Vagina (tissue), 2 donors: ENCODE data around the gene METTL23. TPM values are rescaled to one million over a fixed set of nuclear protein-coding genes. Genes with fewer than 3 reads are reported as not detected.

Source experiments
- DNase-seq, 2 donors: peaks; one replicate each; pipeline ENCODE4 v3.0.0-alpha.2; 2017; ENCODE audit errors: extremely low spot score in 2 of 2
- H3K27ac ChIP-seq: fragments of 200-600 bp; sonication (generic); one replicate; pipeline ENCODE4 v1.5.1; 2019
- H3K27me3 ChIP-seq: fragments of 200-600 bp; sonication (generic); one replicate; pipeline ENCODE4 v1.5.1; 2019
- H3K36me3 ChIP-seq, 2 donors: fragments of 200-600 bp; sonication (generic); one replicate each; pipeline ENCODE4 v1.5.1; 2017 to 2019
- H3K4me1 ChIP-seq: fragments of 200-600 bp; sonication (generic); one replicate; pipeline ENCODE4 v1.5.1; 2019
- H3K4me3 ChIP-seq, 2 donors: fragments of 200-600 bp; sonication (generic); 1 replicate in 1 of 2; 2 replicates in 1 of 2; pipeline ENCODE4 v1.5.1; 2016 to 2019
- H3K9me3 ChIP-seq: fragments of 200-600 bp; sonication (generic); one replicate; pipeline ENCODE4 v1.5.1; 2019
- POLR2A ChIP-seq, 2 donors: fragments of 450-650 bp; IDR thresholded peaks; one replicate each; pipeline ENCODE4 v1.6.1; 2017; ENCODE audit warnings: antibody characterized with exemption in 2 of 2, mild to moderate bottlenecking in 2 of 2, moderate library complexity in 2 of 2
- POLR2AphosphoS5 ChIP-seq, 2 donors: sonication (generic); formaldehyde crosslinking; IDR thresholded peaks; one replicate each; pipeline ENCODE4 v1.9.0; 2017; ENCODE audit warnings: antibody characterized with exemption in 2 of 2, mild to moderate bottlenecking in 2 of 2, low read depth in 1 of 2; ENCODE audit not compliant: insufficient read depth in 1 of 2
- intact Hi-C: fragments of 100-400 bp; cut with DNase I; formaldehyde crosslinking; loops from one replicate; pipeline ENCODE4 v1.15.1; 2023
- total RNA-seq: library from RNA; depleted of rRNA; stranded (reverse); fragments of >200 nt; gene quantifications from one replicate; pipeline ENCODE4 v1.2.3, GENCODE V29; 2016
- TF ChIP-seq, protein P1 (sequence below), 3 experiments: fragments of 450-650 bp in 2 of 3; fragments of 200-600 bp in 1 of 3; sonication (generic) in 1 of 3; IDR thresholded peaks; one replicate each; pipeline ENCODE4 v1.5.1; 2017 to 2019; ENCODE audit warnings: antibody characterized with exemption in 3 of 3, mild to moderate bottlenecking in 2 of 3, moderate library complexity in 2 of 3

METTL23 gene
- total RNA-seq, 1 donor from 2014 or later, result 20.9 TPM

DNA sequence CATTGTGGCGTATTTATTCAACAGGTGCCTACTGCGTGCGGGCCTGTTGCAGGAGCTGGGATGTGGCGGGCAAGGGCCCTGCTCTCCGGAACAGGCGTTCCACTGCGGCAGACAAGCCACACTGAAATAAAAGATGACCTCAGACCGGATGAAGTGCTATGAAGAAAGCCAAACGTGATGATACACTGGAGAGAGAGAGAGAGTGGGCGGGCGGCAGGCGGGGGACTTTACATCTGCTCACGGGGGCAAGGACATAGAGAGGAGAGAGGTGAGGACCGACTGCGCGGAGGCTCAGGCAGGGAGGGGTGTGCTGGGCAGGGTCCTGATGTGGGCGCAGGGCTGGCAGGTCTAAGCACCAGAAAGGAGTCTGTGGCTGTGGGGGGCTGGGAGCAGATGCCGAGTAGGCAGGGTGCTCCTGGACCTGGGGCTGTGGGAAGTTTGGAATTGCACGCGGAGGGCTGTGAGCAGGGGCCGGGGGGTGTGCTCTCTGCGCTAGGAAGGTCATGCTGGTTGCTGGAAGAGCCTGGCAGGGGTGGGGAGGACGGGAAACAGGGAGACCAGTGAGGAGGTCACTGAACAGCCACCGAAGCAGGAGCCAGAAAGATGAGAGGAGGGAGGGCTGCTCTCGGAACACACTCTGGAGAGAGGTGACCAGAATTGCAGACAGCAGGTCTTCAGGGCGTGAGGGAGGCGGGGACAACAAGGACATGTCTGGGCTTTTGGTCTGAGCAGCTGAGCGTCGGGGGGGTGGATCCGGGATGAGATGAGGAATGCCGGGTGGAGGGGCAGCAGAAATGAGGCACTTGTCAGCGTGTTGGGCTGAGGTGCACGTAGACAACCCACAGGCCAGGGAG lies 25.8 kb upstream of the METTL23 start:
- TF ChIP-seq POLR2A (IDR thresholded peaks at IDR 0.05) (no peak), POLR2AphosphoS5 (IDR thresholded peaks at IDR 0.05; ENCODE audit: insufficient read depth in 1 of 2, low read depth in 1 of 2) (peak; percentile 31 to 80)
- TF ChIP-seq, protein P1, sequence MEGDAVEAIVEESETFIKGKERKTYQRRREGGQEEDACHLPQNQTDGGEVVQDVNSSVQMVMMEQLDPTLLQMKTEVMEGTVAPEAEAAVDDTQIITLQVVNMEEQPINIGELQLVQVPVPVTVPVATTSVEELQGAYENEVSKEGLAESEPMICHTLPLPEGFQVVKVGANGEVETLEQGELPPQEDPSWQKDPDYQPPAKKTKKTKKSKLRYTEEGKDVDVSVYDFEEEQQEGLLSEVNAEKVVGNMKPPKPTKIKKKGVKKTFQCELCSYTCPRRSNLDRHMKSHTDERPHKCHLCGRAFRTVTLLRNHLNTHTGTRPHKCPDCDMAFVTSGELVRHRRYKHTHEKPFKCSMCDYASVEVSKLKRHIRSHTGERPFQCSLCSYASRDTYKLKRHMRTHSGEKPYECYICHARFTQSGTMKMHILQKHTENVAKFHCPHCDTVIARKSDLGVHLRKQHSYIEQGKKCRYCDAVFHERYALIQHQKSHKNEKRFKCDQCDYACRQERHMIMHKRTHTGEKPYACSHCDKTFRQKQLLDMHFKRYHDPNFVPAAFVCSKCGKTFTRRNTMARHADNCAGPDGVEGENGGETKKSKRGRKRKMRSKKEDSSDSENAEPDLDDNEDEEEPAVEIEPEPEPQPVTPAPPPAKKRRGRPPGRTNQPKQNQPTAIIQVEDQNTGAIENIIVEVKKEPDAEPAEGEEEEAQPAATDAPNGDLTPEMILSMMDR (IDR thresholded peaks at IDR 0.05), result no peak
- H3K9me3 ChIP-seq, result no peaks in the 10 kb centered on the region
- no peaks in the 10 kb centered on the region for H3K36me3 ChIP-seq
- peak overlapping the region; percentile 68 for H3K27ac ChIP-seq
- H3K4me3 ChIP-seq, result peak overlapping the region; percentile 23 to 35
- no peak for DNase-seq
- intact Hi-C loops, result no loop called here
- peaks cover 75% of the 10 kb centered on the region for H3K4me1 ChIP-seq
- H3K27me3 ChIP-seq, result no peaks in the 10 kb centered on the region

DNA sequence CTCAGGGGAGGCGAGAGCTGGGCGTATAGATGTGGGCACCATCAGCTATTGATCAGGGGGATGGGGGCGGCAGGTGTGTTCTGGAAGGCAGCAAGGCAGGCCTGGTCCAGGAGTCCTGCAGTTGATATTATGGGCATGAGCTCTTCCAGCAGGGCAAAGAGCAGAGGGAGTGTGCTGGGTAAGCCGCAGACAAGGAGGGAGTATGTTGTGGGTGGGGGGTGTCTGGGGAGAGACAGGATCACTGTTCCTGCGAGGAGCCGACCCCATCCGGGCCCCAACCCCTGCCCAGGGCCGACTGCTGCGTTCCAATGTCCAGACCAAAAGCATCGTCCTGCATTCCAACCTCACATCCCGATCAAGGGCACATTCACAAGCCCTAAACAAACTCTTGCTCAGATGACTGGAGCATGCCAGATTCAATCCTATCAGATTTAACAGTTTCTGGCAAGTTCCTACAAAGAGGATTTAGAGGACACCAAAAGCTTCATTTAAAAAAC lies 25.1 kb upstream of the METTL23 start:
- Histone ChIP-seq H3K4me1 (peaks cover 69% of the 10 kb centered on the region), H3K36me3 (no peaks in the 10 kb centered on the region), H3K27me3 (no peaks in the 10 kb centered on the region), H3K27ac (peak overlapping the region; percentile 68), H3K9me3 (no peaks in the 10 kb centered on the region), H3K4me3 (peak overlapping the region in 1 of 2 donors; percentile 35)
- TF ChIP-seq POLR2AphosphoS5 (IDR thresholded peaks at IDR 0.05; ENCODE audit: insufficient read depth in 1 of 2, low read depth in 1 of 2), result no peak
- no peak for TF ChIP-seq POLR2A (IDR thresholded peaks at IDR 0.05)
- no peak for DNase-seq
- intact Hi-C loops, result no loop called here

DNA sequence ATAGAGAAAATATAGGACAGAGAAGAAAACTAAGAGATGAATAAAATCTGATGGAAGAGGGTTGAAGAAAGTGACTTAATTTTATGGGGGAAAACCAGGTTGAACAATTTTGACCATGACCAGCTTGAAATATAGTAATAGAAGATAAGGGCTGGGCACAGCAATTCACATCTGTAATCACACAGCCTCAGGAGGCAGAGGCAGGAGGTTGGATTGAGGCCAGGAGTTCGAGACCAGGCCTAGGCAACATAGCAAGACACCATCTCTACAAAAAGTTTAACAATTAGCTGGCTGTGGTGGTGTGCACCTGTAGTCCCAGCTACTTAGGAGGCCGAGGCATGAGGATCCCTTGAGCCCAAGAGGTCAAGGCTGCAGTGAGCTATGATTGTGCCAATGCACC lies 24.6 kb upstream of the METTL23 start:
- DNase-seq, result no peak
- H3K36me3 ChIP-seq, result no peaks in the 10 kb centered on the region
- intact Hi-C loops, result no loop called here
- no peak overlapping the region for H3K4me3 ChIP-seq
- H3K27ac ChIP-seq, result peak overlapping the region; percentile 68
- H3K9me3 ChIP-seq, result no peaks in the 10 kb centered on the region
- H3K27me3 ChIP-seq, result no peaks in the 10 kb centered on the region
- TF ChIP-seq POLR2AphosphoS5 (IDR thresholded peaks at IDR 0.05; ENCODE audit: insufficient read depth in 1 of 2, low read depth in 1 of 2) (no peak), POLR2A (IDR thresholded peaks at IDR 0.05) (no peak)
- TF ChIP-seq, protein P1 (IDR thresholded peaks at IDR 0.05), result no peak
- H3K4me1 ChIP-seq, result peaks cover 66% of the 10 kb centered on the region

DNA sequence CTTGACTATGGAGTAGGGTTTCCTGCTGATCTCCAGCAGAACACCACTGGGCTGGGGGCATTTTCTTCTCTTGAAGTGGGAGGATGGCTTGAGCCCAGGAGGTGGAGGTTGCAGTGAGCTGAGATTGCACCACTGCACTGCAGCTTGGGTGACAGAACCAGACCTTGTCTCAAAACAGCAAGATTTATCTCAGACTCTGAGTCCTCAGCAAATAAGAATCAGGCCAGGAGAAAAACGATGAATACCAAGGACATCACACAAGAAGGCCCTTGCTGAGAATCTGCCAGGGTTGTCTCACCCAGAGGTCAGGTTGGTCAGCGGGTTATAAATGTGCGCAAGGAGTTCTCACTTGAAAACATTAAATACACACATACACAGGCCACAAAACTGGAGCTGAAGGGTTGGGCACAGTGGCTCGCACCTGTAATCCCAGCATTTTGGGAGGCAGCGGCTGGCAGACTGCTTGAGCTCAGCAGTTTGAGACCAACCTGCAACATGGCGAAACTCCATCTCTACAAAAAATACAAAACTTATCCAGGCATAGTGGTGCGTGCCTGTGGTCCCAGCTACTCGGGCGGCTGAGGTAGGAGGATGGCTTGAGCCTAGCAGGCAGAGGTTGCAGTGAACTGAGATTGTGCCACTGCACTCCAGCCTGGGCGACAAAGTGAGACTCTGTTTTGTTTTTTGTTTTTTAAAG lies 23.6 kb upstream of the METTL23 start:
- no peak for DNase-seq
- Histone ChIP-seq H3K9me3 (no peaks in the 10 kb centered on the region), H3K27me3 (no peaks in the 10 kb centered on the region), H3K4me1 (peaks cover 65% of the 10 kb centered on the region), H3K36me3 (no peaks in the 10 kb centered on the region), H3K4me3 (no peak overlapping the region), H3K27ac (no peak overlapping the region)
- TF ChIP-seq POLR2A (IDR thresholded peaks at IDR 0.05), result no peak
- TF ChIP-seq, protein P1 (IDR thresholded peaks at IDR 0.05), result no peak
- no peak for TF ChIP-seq POLR2AphosphoS5 (IDR thresholded peaks at IDR 0.05; ENCODE audit: insufficient read depth in 1 of 2, low read depth in 1 of 2)
- intact Hi-C loops, result no loop called here

DNA sequence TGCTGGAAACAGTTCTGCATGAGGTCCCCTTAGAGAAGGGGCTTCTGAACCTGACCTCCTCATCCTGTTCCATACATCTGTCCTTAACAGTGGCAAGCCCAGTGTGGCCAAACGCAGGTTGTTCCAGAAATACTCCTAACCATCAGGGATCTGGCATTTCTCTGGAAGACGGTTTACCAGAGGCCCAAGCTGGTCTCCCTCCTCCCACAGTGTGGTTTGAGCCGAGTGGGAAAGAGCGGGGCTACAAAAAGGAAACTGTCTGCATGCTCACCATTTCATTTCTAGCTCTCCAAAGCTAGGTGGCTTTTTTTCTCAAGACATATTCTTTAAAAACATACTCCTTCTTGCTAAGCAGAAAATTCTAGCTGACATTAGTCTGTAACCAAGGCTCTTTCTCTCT lies 21.8 kb upstream of the METTL23 start:
- peaks cover 65% of the 10 kb centered on the region for H3K4me1 ChIP-seq
- no peak for TF ChIP-seq POLR2AphosphoS5 (IDR thresholded peaks at IDR 0.05; ENCODE audit: insufficient read depth in 1 of 2, low read depth in 1 of 2)
- TF ChIP-seq POLR2A (IDR thresholded peaks at IDR 0.05), result no peak
- TF ChIP-seq, protein P1 (IDR thresholded peaks at IDR 0.05), result no peak
- intact Hi-C loops, result no loop called here
- no peaks in the 10 kb centered on the region for H3K36me3 ChIP-seq
- H3K4me3 ChIP-seq, result no peak overlapping the region
- H3K27me3 ChIP-seq, result no peaks in the 10 kb centered on the region
- H3K9me3 ChIP-seq, result no peaks in the 10 kb centered on the region
- DNase-seq, result no peak
- no peak overlapping the region for H3K27ac ChIP-seq
